GM18907 (cell line): ENCODE measurements around the gene PCSK4.

ENCODE experiments used
- ATAC-seq: cut with Tn5 transposase; IDR thresholded peaks from one replicate; pipeline ENCODE4 v1.9.1; 2021; ENCODE audit warnings: mild to moderate bottlenecking, moderate library complexity; ENCODE audit not compliant: unreplicated experiment

The PCSK4 gene

DNA sequence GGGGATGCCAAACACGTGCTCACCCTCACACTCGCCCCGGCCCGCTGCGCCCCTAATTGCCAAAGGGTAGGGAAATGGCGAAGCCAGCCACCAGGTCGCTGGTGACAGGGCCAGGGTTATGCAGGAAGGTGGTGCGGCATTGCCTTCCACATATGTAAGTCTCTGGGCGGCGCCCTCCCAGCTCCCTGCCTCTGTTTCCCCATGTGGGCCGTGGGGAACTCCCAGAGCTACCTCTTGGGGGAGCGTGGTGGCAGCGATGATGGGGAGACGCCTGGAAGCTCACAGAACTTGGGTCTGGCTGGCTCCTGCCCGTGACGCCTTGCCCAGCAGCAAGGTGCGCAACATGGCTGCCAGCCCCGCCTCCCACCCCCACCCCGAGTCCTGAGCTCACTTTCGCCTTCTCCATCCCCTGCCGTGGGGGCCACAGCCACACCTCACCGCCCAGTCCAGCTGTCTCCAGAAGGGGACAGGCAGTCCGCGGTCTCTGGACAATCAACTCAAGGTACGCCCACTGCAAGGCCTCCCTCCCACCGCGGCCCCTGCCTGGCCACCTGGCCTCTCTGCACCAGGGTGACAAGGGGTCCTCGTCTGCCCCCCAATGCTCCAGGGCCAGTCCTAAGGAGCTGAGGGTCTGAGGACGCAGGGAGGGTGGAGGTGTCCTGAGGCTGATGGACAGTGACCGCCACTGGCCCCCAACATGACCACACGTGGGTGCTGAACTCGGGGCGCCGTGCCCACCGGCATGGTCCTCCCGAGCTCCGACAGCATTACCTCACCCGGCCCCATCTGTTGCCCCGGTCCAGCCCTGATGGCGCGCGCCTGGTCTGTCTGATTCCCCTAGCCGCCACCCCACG, 17.7 kb downstream of the PCSK4 start:
- no peak for ATAC-seq

DNA sequence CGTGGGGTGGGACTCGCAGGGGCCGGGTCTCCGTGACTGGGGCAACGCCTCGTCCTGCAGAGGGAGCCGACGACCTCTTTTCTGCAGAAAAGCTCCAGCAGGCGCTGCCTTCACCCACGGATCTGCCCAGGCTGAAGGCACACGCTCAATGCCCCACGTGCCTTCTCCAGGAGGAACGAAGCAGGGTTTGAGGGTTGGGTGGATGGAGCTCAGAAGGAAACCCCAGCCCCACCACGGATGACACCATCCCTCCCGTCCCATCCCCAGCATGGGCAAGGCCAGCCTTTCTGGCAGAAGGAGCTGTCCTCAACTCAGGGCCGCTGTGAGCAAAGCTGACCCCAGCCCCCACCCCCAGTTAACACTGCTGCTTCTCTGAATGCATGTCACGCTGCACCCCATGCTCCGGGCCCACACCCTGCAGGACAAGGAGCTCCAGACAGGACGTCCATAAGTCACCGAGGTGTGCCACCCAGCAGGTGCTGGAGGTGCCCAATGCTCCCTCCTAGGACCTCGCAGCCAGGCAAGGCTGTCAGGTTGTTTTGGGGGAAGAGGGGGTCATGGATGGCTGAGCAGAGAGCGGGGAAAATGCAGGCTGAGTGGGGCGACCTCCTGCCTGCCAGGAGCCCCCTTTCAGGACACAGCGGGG, 18.5 kb downstream of the PCSK4 start:
- no peak for ATAC-seq

DNA sequence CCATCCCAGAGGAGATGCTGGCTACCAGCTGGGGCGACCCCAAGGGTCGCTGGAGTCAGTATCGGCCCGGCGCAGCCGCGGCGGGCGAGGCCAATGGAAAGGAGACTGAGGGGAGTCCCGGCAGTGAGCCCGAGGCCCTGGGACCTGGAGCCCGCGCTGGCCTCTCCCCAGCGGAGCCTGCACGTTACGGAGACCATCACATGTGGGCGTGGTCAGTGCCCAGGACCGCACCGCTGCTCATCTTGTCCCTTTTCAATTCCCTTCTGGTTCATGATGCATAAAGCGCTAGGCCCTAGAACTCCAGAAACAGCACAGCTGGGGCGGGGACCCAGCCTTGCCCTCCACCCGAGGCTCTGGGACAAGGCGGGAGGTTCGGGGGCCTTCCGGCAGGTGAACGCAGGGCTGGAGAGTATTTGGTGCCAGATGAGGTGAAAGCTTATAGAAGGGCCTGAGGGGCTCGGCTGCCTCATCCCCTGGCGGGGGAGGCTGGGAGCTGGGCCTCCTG, 19.1 kb downstream of the PCSK4 start:
- no peak for ATAC-seq

DNA sequence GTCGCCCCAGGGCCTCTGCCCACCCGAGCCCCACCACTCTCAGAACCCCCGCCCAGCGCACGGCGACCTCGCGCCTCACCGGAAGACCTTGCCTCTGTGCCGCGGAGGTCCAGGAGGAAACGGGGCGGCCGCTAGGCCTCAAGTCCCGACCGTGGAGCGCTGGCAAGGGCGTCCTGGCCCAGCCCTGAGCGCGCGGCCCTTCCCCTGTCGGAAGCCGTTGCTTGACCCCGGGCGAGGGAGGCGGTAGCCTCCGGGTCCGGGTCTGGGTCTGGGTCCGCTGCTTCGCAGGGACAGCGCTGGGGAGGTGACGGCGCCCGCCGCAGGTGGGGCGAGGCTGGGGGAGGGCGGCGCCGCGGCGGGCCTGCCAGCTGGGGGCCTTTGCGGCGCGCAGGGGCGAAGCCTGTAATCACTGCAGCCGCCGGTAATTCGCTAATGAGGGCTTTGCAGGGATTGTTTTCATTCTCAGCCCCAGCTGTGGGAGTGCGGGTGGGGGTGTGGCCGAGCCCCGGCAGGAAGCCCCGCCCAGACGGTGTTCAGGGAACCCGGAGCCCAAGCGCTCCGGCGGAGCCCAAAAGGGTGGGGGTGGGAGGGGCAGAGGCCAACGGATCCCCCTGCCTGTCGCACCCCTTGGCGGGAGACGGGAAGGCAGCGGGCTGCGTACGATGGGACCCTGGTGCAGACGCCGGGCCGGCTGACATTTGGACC, 19.7 kb downstream of the PCSK4 start:
- ATAC-seq: no peak

DNA sequence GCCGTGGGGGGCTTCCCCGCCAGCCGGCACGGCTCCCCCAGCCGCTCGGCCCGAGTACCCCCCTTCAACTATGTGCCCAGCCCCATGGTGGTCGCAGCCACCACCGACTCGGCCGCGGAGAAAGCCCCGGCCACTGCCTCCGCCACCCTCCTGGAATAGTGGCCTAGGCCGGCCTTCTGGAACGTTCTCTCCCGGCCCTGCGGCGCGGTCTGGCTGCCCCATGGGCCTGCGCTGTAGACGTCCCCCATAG, 20.2 kb downstream of the PCSK4 start:
- no peak for ATAC-seq

DNA sequence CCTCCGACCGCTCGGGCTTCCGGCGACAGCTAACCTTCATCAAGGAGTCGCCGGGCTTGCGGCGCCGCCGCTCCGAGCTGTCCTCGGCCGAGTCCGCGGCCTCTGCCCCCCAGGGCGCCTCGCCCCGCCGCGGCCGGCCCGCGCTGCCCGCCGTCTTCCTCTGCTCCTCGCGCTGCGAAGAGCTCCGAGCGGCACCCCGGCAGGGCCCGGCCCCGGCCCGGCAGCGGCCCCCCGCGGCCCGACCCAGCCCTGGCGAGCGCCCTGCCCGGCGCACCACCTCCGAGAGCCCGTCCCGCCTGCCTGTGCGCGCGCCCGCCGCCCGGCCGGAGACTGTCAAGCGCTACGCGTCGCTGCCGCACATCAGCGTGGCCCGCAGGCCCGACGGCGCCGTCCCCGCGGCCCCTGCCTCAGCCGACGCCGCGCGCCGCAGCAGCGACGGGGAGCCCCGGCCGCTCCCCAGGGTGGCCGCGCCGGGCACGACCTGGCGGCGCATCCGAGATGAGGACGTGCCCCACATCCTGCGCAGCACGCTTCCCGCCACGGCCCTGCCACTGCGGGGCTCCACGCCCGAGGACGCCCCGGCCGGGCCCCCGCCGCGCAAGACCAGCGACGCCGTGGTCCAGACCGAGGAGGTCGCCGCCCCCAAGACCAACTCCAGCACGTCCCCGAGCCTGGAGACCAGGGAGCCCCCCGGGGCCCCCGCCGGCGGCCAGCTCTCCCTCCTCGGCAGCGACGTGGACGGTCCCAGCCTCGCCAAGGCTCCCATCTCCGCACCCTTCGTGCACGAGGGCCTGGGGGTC, 20.7 kb downstream of the PCSK4 start:
- ATAC-seq: no peak

DNA sequence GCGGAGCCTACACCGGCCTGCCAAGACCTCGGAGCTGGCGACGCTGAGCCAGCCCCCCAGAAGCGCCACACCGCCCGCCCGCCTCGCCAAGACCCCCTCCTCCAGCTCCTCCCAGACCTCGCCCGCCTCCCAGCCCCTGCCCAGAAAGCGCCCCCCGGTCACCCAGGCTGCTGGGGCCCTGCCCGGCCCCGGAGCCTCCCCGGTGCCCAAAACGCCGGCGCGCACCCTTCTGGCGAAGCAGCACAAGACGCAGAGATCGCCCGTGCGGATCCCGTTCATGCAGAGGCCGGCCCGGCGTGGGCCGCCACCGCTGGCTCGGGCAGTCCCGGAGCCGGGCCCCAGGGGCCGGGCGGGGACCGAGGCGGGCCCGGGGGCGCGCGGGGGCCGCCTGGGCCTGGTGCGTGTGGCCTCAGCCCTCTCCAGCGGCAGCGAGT, 21.3 kb downstream of the PCSK4 start:
- ATAC-seq: no peak

DNA sequence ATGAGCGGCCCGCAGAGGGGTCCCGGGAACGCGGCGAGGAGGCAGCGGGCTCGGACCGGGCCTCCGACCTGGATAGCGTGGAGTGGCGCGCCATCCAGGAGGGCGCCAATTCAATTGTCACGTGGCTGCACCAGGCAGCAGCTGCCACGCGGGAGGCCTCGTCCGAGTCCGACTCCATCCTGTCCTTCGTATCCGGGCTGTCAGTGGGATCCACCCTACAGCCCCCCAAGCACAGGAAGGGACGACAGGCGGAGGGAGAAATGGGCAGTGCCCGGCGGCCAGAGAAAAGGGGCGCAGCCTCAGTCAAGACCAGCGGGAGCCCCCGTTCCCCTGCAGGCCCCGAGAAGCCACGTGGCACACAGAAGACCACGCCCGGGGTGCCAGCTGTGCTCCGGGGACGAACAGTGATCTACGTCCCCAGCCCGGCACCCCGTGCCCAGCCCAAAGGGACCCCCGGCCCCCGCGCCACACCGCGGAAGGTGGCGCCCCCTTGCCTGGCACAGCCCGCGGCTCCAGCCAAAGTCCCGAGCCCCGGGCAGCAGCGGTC, 21.8 kb downstream of the PCSK4 start:
- no peak for ATAC-seq

DNA sequence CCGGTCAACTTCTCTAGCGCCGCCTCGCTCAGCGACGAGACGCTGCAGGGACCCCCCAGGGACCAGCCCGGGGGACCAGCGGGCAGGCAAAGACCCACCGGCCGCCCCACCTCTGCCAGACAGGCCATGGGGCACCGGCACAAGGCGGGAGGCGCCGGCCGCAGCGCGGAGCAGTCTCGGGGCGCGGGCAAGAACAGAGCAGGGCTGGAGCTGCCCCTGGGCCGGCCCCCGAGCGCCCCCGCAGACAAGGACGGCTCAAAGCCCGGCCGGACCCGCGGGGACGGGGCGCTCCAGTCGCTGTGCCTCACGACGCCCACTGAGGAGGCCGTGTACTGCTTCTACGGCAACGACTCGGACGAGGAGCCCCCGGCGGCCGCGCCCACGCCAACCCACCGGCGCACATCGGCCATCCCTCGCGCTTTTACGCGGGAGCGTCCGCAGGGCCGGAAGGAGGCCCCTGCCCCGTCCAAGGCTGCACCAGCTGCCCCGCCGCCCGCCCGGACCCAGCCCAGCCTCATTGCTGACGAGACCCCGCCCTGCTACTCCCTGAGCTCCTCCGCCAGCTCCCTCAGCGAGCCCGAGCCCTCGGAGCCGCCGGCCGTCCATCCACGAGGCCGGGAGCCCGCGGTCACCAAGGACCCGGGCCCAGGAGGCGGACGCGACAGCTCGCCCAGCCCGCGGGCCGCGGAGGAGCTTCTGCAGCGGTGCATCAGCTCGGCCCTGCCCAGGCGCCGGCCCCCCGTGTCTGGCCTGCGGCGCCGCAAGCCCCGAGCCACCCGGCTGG, 22.5 kb downstream of the PCSK4 start:
- no peak for ATAC-seq

DNA sequence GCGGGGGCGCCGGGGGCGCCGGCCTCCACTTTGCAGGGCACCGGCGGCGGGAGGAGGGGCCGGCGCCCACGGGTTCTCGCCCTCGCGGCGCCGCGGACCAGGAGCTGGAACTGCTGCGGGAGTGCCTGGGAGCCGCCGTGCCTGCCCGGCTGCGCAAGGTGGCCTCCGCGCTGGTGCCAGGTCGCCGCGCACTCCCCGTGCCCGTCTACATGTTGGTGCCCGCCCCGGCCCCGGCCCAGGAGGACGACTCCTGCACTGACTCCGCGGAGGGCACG, 23.0 kb downstream of the PCSK4 start:
- ATAC-seq: no peak

DNA sequence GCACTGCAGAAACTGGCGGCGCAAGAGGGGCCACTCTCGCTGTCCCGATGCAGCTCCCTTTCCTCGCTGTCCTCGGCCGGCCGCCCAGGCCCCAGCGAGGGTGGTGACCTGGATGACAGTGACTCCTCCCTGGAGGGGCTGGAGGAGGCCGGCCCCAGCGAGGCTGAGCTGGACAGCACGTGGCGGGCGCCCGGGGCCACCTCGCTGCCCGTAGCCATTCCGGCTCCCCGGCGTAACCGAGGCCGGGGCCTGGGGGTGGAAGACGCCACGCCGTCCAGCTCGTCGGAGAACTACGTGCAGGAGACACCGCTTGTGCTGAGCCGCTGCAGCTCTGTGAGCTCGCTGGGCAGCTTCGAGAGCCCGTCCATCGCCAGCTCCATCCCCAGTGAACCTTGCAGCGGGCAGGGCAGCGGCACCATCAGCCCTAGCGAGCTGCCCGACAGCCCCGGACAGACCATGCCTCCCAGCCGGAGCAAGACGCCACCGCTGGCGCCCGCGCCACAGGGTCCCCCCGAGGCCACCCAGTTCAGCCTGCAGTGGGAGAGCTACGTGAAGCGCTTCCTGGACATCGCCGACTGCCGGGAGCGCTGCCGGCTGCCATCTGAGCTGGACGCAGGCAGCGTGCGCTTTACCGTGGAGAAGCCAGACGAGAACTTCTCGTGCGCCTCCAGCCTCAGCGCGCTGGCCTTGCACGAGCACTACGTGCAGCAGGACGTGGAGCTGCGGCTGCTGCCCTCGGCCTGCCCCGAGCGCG, 23.5 kb downstream of the PCSK4 start:
- ATAC-seq: no peak

DNA sequence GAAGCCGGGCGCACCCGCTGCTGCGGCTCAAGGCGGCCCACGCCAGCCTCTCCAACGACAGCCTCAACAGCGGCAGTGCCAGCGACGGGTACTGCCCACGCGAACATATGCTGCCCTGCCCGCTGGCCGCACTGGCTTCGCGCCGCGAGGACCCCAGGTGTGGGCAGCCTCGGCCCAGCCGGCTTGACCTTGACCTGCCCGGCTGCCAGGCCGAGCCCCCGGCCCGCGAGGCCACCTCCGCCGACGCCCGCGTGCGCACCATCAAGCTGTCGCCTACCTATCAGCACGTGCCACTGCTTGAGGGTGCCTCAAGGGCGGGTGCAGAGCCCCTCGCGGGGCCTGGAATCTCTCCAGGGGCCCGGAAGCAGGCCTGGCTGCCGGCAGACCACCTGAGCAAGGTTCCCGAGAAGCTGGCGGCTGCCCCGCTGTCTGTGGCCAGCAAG, 24.1 kb downstream of the PCSK4 start:
- ATAC-seq: no peak

DNA sequence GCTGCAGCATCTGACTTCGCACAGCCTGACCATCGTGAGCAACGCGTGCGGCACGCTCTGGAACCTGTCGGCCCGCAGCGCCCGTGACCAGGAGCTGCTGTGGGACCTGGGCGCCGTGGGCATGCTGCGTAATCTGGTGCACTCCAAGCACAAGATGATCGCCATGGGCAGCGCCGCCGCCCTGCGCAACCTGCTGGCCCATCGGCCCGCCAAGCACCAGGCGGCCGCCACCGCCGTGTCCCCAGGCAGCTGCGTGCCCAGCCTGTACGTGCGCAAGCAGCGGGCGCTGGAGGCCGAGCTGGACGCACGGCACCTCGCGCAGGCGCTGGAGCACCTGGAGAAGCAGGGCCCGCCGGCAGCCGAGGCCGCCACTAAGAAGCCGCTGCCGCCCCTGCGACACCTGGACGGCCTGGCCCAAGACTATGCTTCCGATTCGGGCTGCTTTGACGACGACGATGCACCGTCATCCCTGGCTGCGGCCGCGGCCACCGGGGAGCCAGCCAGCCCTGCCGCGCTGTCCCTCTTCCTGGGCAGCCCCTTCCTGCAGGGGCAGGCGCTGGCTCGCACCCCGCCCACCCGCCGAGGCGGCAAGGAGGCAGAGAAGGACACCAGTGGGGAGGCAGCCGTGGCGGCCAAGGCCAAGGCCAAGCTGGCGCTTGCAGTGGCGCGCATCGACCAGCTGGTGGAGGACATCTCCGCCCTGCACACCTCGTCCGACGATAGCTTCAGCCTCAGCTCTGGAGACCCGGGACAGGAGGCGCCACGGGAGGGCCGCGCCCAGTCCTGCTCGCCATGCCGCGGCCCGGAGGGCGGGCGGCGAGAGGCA, 24.7 kb downstream of the PCSK4 start:
- no peak for ATAC-seq

DNA sequence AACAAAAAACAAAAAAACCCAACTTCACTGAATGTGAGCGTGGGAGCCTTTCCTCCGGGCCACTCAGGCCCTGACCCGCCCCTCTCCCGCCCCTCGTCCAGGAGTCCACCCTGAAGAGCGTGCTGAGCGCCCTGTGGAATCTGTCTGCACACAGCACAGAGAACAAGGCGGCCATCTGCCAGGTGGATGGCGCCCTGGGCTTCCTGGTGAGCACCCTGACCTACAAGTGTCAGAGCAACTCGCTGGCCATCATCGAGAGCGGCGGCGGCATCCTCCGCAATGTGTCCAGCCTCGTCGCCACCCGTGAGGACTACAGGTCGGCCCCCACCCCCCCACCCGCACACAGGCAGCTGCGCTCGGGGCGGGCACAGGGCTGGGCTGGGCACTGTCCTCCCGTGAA, 28.3 kb downstream of the PCSK4 start:
- ATAC-seq: no peak

DNA sequence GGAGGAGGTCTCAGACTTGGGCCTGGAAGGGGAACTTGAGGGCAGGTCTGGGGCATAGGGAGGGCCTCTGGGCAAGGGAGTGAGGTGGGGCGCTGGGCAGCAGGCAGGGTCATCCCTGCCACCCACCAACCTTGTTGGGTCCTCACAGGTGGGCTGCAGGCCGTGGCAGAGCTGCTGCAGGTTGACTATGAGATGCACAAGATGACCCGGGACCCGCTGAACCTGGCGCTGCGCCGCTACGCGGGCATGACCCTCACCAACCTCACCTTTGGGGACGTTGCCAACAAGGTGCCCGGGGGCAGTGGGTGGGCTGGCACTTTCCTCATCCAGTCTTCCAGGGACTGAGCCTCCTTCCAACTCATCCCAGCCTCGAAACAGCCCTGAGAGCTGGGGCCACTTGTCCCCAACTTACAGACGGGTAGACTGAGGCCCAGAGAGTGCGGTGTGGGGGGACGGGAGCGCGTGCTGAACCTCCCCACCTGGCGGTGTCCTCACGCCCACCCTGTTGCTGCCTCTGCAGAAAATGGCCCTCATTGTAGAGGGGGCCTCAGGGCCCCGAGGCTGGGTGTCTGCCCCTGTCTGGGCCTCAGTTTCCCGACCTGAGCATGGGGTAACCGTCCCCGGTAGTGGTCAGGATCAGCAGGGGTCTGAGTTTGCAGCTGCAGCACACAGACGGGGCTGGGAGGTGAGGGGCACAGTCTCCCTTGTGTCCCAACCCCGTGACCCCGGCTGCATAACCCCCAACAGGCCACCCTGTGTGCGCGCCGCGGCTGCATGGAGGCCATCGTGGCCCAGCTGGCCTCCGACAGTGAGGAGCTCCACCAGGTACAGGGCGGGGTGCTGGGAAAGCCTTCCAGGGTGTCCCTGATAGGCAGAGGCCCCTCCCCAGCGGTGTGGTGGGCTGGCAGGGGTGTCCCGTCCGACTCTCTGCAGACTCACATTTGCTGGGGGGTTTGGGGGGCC, 29.8 kb downstream of the PCSK4 start:
- no peak for ATAC-seq

DNA sequence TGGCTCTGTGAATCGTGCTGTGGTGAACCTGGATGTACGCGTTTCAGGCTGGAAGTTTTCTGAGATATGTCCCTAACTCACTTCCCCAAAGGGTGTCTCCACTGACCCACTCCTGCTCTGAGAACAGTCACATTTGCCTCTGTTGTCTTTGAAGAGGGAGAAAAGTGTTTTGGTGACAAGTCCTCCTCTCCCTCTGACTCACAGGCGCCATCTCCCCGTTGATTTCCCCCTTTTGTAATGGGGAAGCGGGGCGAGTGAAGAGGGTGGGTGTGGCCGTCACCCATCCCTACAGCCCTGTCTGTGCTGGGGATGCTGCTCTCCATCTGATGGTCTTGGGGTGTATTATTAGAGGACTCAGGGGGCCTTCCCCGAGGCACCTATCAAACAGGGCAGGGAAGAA, 30.7 kb downstream of the PCSK4 start:
- ATAC-seq: no peak

DNA sequence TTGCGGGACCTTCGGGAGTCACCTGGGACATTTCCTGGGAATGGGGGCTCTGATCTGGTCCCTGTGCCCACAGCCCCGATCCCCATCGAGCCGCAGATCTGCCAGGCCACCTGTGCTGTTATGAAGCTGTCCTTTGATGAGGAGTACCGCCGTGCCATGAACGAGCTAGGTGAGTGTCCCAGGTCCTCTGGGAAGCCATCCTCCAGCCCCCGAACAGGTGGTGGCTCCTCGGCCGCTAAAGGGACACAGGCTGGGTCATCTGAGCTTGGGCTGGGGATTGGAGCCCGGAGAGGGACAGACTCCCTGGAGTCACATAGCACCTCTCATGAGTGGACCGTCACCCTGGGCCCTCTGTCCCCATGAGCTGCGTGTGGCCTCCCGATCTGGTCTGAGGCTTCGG, 32.3 kb downstream of the PCSK4 start:
- ATAC-seq: no peak
